Panc1 (cell line): Measurements from ENCODE around the gene CDH3. TPM values are rescaled to one million over a fixed set of nuclear protein-coding genes. Genes with fewer than 3 reads are reported as not detected.

Experiments used
- ATAC-seq: fragments of 200-7000 bp; cut with Tn5 transposase; 2 replicates; pipeline ENCODE4 v1.9.1; 2020; ENCODE audit warnings: mild to moderate bottlenecking, moderate library complexity
- BruUV-seq: library from RNA; stranded (reverse); fragments of 400-500 nt; replicated peaks from 2 replicates; lab custom pipeline; 2021; lab: Mats Ljungman, UMichigan
- CTCF ChIA-PET: fragments of 300-600 bp; sonication (Branson Sonifier 250); formaldehyde crosslinking; loops from one replicate; lab custom pipeline; 2022; ENCODE audit warnings: antibody characterized with exemption; lab: Charles Lee
- POLR2A ChIA-PET: fragments of 300-600 bp; sonication (Branson Sonifier 250); formaldehyde crosslinking; loops from one replicate; lab custom pipeline; 2022; ENCODE audit warnings: antibody characterized with exemption; lab: Charles Lee
- DNase-seq: peaks from one replicate; pipeline ENCODE4 v3.0.0-alpha.2; 2010; ENCODE audit warnings: low read depth, low spot score
- H3K27ac ChIP-seq: 2 replicates; pipeline ENCODE4 v1.5.1; 2011; ENCODE audit warnings: mild to moderate bottlenecking, low read length, inconsistent platforms
- H3K27me3 ChIP-seq: fragments of 200-500 bp; sonication (Bioruptor generic); 2 replicates; pipeline ENCODE4 v1.6.0; 2014; ENCODE audit warnings: low read length, inconsistent platforms; ENCODE audit not compliant: control insufficient read depth, insufficient read depth
- H3K36me3 ChIP-seq: fragments of 200-500 bp; sonication (Bioruptor generic); 2 replicates; pipeline ENCODE4 v1.5.1; 2014; ENCODE audit warnings: inconsistent platforms, mild to moderate bottlenecking, low read length, moderate library complexity; ENCODE audit not compliant: control insufficient read depth, insufficient read depth
- H3K4me1 ChIP-seq: 2 replicates; pipeline ENCODE4 v1.5.1; 2011; ENCODE audit warnings: inconsistent platforms, mild to moderate bottlenecking, low read length, moderate library complexity; ENCODE audit not compliant: control insufficient read depth, insufficient read depth
- H3K4me3 ChIP-seq, 2 experiments: 2 replicates each; pipeline ENCODE4 v1.5.1; 2011 to 2012; ENCODE audit warnings: low read depth in 2 of 2, low read length in 2 of 2, mild to moderate bottlenecking in 2 of 2, inconsistent platforms in 1 of 2, moderate library complexity in 1 of 2
- H3K9me3 ChIP-seq: fragments of 200-500 bp; sonication (Bioruptor generic); 2 replicates; pipeline ENCODE4 v1.5.1; 2014; ENCODE audit warnings: low read depth, mild to moderate bottlenecking, inconsistent platforms, low read length, moderate library complexity; ENCODE audit not compliant: control insufficient read depth, insufficient read depth
- CTCF ChIP-seq: fragments of 450-650 bp; IDR thresholded peaks from 2 replicates; pipeline ENCODE4 v1.5.1; 2017; ENCODE audit warnings: mild to moderate bottlenecking
- POLR2AphosphoS5 ChIP-seq: IDR thresholded peaks from 2 replicates; pipeline ENCODE4 v1.6.1; 2012; ENCODE audit warnings: mild to moderate bottlenecking, low read depth, low read length, moderate library complexity
- in situ Hi-C: cut with HindIII; loops from 2 replicates; pipeline ENCODE4 v1.10.0; 2016; ENCODE audit warnings: low sequenced_read_pairs, low pct_unique_long_range_greater_than_20kb
- intact Hi-C: fragments of 100-400 bp; cut with micrococcal nuclease; formaldehyde crosslinking; loops from one replicate; pipeline ENCODE4 v1.10.0; 2022; ENCODE audit not compliant: unreplicated experiment
- total RNA-seq: library from RNA; stranded (reverse); gene quantifications from one replicate; pipeline ENCODE4 v1.2.1, GENCODE V29; 2021; ENCODE audit not compliant: unreplicated experiment
- TF ChIP-seq, protein P1 (sequence below), 2 experiments: IDR thresholded peaks; 2 replicates each; pipeline ENCODE4 v1.6.1; 2011 to 2012; ENCODE audit warnings: low read depth in 2 of 2, control low read depth in 1 of 2, low read length in 1 of 2, mild to moderate bottlenecking in 1 of 2, moderate library complexity in 1 of 2; ENCODE audit not compliant: insufficient read depth in 1 of 2

CDH3 gene
- total RNA-seq, 1 experiment from 2014 or later, result 16.7 TPM

GRCh38 chr16:68732741-68733399 lies 87.8 kb downstream of the CDH3 start:
- BruUV-seq, result no TSS peak
- POLR2A ChIA-PET, result interaction anchor here (0.6 kb wide), 1 partner anchor 63 kb away, joined by 5 read pairs; no protein-coding TSS in a partner anchor
- Histone ChIP-seq H3K9me3 (no peaks in the 10 kb centered on the region), H3K4me1 (peaks cover 9% of the 10 kb centered on the region; the same call in 1 of the 2 replicates), H3K36me3 (no peaks in the 10 kb centered on the region; the same call in 1 of the 2 replicates), H3K27me3 (no peaks in the 10 kb centered on the region), H3K4me3 (no peak overlapping the region), H3K27ac (peak overlapping the region; percentile 71)
- CTCF ChIA-PET, result interaction anchor here (0.6 kb wide), 1 partner anchor 920 kb away, joined by 8 read pairs; no protein-coding TSS in a partner anchor
- TF ChIP-seq POLR2AphosphoS5, result no peak
- TF ChIP-seq CTCF, result no peak
- TF ChIP-seq, protein P1, sequence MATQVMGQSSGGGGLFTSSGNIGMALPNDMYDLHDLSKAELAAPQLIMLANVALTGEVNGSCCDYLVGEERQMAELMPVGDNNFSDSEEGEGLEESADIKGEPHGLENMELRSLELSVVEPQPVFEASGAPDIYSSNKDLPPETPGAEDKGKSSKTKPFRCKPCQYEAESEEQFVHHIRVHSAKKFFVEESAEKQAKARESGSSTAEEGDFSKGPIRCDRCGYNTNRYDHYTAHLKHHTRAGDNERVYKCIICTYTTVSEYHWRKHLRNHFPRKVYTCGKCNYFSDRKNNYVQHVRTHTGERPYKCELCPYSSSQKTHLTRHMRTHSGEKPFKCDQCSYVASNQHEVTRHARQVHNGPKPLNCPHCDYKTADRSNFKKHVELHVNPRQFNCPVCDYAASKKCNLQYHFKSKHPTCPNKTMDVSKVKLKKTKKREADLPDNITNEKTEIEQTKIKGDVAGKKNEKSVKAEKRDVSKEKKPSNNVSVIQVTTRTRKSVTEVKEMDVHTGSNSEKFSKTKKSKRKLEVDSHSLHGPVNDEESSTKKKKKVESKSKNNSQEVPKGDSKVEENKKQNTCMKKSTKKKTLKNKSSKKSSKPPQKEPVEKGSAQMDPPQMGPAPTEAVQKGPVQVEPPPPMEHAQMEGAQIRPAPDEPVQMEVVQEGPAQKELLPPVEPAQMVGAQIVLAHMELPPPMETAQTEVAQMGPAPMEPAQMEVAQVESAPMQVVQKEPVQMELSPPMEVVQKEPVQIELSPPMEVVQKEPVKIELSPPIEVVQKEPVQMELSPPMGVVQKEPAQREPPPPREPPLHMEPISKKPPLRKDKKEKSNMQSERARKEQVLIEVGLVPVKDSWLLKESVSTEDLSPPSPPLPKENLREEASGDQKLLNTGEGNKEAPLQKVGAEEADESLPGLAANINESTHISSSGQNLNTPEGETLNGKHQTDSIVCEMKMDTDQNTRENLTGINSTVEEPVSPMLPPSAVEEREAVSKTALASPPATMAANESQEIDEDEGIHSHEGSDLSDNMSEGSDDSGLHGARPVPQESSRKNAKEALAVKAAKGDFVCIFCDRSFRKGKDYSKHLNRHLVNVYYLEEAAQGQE (IDR thresholded peaks at IDR 0.05; ENCODE audit: insufficient read depth in 1 of 2, low read depth in 2 of 2, low read length in 1 of 2), result no peak
- no peak for DNase-seq
- intact Hi-C loops, result no loop called here
- in situ Hi-C loops, result no loop called here
- peak; percentile 35 for ATAC-seq

- H3K36me3 ChIP-seq, result no peaks in the 10 kb centered on the region; the same call in 1 of the 2 replicates
- DNase-seq, result no peak
- intact Hi-C loops, result no loop called here
- TF ChIP-seq CTCF, result no peak
- no peaks in the 10 kb centered on the region for H3K9me3 ChIP-seq
- POLR2A ChIA-PET, result no interaction called here
- no peak for ATAC-seq
- in situ Hi-C loops, result no loop called here
- CTCF ChIA-PET, result no interaction called here
- H3K4me3 ChIP-seq, result no peak overlapping the region
- H3K27ac ChIP-seq, result peak overlapping the region; percentile 59; the same call in 1 of the 2 replicates
- no peaks in the 10 kb centered on the region for H3K27me3 ChIP-seq
- no TSS peak for BruUV-seq
- H3K4me1 ChIP-seq, result peaks cover 9% of the 10 kb centered on the region; the same call in 1 of the 2 replicates
Observed at GRCh38 chr16:68733570-68733969, 88.5 kb downstream of the CDH3 start.
